HG03103 (cell line): Measurements from ENCODE around the gene RAB42.
"Not testable (repeated sequence)": the region's sequence is repeated elsewhere in the genome, so short reads cannot be mapped to it uniquely, and the experiment has no call there.

Source experiments
- ATAC-seq: cut with Tn5 transposase; IDR thresholded peaks from one replicate; pipeline ENCODE4 v1.9.1; 2021; ENCODE audit warnings: low read depth; ENCODE audit not compliant: unreplicated experiment

Gene RAB42, protein sequence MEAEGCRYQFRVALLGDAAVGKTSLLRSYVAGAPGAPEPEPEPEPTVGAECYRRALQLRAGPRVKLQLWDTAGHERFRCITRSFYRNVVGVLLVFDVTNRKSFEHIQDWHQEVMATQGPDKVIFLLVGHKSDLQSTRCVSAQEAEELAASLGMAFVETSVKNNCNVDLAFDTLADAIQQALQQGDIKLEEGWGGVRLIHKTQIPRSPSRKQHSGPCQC

DNA sequence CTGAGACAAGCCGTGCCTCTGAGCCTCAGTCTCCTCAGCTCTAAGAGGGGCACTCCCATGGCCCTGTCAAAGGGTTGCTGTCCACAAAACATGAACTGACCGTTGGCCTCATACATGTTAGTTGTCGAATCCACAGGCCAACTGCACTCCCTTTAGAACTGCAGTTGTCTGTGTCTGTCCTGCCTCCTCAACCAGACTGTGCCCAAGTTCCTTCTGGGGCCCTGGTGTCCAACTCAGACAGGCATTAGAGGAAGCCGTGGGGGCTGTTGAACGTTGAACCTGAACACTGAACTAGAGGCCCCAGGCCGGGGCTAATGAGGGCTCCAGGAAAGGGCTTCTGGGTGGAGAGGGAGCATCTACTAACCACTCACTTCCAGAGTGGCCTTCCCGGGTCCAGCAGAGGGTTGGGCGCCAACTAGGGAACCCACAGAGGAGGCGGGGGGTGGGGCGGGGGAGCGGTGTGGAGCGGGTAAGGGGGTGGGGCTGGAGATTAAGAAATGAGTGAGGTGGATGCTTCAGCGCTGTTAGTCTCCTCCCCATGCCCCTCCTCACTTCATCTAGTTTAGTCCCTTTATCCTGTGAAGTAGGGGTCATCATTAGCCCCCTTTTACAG is at the start of gene RAB42:
RAB42 (plus strand) TSS at position 558 of the 613 bp plus-strand sequence. CDS start 247 bp downstream, outside the sequence.
- no peak for ATAC-seq

DNA sequence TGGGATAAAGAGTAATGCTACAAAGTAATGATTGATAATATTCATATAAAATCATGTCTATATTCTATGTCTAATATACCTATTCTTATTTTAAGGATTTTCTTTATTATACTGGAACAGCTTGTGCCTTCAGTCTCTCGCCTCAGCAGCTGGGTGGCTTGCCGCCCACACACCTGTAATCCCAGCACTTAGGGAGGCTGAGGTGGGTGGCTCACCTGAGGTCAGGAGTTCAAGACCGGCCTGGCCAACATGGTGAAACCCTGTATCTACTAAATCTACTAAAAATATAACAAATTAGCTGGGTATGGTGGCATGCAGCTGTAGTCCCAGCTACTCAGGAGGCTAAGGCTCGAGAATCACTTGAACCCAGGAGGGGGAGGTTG is 46.8 kb upstream of the RAB42 start:
- ATAC-seq: no peak

DNA sequence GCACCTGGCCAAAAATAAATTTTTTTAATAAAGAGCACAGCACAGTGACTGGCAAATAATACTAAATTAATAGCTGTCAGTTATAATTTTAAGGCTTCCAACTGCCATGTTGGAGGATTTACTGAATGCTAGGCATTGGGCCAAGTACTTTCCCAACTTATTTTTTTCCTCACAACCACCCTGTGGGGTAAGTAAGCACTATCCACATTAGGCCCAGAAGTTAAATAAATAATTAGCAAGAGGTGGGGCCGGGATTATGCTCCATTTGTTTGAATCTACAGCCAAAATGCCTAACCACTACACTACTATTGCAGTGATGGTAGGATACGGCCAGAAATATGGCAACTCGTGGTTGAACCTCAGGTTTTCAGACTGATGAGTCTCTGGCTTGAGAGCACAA is 43.7 kb upstream of the RAB42 start:
- no peak for ATAC-seq

DNA sequence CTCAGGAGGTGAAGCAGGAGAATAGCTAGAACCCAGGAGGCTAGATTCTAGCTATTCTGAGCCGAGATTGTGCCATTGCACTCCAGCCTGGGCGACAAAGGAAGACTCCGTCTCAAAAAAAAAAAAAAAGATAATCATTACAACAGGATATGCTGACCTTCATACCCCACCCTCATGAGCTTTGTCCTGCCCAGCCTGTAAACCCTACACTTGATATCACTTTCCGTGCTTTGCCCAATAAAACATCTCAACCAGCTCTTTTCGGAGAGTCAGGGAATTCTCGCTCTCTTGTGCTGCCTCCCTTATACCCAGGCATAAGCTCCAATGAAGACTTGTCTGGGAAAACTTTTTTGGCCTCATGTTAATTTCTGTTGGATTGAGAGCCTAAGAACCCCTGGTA is 40.7 kb upstream of the RAB42 start:
- no peak for ATAC-seq

DNA sequence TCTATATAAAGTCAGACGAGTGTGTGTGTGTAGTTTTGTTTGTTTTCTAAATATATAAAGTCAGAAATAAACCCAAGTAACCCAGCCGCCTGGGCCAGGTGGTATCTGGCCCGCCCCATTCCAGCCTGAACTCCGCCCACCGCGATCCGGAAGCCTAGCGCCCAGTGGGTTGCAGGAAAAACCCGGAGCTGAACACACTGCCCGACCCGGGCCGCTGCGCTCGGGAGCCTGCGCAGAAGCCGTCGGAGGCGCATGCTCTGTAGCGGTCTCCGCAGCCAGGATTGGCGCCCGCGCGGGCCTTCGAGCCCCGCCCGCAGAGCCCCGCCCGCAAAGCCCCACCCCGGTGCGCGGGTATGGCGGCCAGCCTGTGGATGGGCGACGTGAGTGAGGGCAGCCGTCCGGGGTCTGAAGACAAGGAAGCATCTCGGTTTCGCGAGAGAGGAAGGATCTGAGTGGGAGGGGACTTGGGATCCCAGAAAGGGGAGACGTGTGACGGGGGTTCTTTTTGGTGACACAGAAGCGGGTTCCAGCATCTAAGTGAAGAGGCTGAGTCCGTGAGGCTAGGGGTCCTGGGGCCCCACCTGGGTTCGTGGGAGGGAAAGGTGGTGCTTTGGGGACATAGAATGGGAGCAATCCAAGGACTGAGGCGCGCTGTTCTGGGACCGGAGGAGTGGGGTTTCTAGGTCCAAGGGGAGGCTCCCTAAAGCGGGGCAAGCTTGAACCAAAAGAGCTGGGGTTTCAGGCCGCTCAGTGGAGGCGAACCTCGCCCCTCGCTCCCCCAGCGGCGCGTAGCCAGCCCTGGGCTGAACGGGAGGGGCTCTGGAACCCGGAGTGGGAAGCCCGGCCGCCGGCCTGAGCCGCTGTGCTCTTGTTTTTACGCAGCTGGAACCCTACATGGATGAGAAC is 39.1 kb upstream of the RAB42 start, which contains the start of gene TRNAU1AP:
TRNAU1AP (plus strand) TSS at position 328 of the 906 bp plus-strand sequence; CDS start at position 354, 26 bp downstream.
- peak; percentile 88 for ATAC-seq

DNA sequence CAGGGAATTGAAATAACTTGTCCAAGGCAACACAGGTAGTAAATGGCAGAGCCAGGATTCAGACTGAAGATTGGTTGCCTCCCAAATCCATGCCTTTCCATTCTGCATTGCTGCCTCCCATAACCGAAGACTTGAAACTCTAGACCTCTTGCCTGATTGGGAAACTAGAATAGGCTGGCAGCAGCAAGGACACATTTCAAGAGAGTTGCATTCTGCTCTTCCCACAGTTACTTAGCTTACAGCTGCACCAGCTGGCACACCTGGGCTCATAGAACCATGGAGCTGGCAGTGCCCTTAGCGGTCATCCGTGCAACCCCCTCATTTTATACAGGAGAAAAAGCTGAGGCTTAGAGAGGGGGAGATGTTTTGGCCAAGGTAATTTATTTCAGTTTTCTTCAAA is 31.2 kb upstream of the RAB42 start:
- ATAC-seq: no peak

DNA sequence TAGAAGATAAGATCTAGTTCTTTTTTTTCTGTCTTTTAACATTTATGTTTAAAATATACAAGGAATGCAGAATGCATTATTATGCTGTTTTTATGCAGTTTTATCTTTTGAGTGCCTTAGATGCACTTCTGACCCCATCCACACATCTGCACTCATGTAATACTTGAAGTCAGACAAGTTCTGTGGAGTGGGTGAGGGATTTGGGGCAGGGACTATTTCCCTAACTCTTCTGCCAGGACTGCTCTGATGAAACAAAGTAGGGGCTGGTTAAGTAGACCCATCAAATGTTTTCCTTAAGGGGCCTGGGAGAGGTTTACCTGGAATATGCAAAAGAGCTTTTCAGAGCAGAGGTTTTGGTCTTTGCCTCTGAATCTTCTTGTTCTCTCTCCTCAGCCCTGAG is 27.8 kb upstream of the RAB42 start:
- no peak for ATAC-seq

DNA sequence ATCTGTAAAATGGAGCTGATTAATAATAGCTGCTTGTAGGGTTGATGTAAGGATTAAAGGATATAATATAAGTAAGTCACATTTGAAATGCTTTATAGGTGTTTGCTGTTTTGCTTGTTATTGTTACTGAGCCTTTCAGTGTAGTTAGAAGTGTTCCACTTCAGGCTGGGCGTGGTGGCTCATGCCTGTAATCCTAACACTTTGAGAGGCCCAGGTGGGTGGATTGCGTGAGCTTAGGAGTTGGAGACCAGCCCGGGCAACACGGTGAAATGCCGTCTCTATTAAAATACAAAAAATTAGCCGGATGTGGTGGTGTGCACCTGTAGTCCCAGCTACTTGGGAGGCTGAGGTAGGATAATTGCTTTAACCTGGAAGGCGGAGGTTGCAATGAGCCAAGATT is 27.0 kb upstream of the RAB42 start:
- ATAC-seq: no peak

DNA sequence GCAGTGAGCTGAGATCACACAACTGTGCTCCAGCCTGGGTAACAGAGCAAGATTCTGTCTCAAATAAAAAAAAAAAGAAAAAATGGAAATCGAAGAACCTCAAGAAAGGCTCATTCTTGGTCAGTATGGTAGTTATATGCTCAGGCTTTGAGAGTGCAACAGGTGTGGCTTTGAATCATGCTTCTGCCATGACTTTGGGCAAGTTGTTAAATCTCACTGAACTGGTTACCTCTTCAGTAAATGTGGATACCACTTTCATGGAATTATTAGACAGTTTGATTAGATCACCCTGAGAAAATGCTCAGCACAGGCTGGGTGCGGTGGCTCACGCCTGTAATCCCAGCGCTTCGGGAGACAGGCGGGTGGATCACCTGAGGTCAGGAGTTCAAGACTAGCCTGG is 26.3 kb upstream of the RAB42 start:
- ATAC-seq: no peak

DNA sequence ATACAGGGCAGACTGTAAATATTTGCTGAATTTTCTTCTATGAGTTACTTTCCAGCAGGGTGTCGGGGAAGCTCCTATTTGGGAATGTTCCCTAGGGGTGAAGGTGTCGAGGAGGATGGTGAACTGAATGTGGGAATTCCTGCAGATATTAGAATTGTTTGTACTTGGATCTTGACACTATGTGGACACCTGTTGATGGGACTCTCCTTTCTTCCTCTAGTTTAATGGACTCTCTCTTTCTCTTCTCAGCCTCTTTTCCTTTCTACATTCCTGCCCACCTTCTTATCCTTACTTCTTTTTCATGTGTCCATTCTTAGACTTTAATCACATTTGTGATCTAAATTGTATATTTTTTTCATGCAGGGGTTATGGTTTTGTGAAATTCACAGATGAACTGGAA is 25.1 kb upstream of the RAB42 start:
- ATAC-seq: no peak

DNA sequence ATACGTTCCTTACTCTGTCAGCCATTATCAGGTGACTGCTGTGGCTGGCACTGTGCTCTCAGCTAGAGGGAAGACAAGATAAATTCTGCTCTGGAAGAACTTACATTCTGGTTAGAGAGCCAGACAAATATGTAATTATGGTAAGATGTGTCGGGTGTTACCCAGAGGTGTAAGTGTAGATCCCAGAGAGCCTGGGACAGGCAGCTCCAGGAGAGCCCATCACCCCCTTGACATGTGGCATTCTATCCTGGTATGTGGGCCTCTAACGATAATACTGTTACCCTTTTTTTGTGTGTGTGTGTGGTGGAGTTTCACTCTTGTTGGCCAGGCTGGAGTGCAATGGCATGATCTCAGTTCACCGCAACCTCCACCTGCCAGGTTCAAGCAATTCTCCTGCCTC is 20.2 kb upstream of the RAB42 start:
- ATAC-seq: no peak

DNA sequence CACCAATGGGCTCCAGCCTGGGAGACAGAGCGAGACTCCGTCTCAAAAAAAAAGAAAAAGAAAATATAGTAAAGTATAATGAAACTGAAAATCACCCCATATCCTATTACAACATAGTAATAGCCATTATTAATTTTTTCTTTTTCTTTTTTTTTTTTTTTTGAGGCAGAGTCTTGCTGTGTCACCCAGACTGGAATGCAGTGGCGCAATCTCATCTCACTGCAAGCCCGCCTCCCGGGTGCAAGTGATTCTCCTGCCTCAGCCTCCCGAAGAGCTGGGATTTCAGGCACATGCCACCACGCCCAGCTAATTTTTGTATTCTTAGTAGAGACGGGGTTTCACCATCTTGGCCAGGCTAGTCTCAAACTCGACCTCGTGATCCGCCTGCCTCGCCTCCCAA is 19.2 kb upstream of the RAB42 start:
- ATAC-seq: not testable (repeated sequence)

DNA sequence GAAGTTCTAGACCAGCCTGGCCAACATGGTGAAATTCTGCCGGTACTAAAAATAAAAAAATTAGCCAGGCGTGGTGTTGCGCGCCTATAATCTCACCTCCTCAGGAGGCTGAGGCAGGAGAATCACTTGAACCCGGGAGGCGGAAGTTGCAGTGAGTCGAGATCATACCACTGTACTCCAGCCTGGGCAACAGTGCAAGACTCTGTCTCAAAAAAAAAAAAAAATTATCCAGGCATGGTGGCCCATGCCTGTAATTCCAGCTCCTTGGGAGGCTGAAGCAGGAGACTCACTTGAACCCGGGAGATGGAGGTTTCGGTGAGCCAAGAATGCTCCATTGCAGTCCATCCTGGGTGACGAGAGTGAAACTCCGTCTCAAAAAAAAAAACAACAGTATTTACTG is 18.5 kb upstream of the RAB42 start:
- no peak for ATAC-seq

DNA sequence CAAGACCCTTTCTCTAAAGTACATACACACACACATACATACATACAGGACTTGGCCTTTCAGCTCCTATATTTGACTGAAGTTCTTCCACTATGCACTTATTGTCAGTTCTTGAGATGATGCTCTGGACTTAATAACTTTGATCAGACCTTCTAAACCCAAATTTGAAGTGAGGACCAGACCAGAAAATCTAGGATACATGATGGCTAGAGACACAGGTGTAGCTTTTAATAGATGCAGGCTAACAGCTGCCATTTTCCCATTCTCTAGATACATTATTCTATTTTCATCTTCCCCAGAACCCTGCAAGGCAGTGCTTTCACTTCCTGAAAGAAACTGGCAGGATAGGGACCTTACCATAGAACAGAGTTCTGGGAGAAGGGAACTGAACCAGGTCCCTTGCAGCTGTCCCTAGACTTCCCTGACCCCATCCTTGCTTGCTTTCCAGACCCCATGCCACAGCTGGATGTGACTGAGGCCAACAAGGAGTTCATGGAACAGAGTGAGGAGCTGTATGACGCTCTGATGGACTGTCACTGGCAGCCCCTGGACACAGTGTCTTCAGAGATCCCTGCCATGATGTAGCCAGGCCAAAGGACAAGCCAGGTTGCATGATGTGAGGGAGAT is 14.9 kb upstream of the RAB42 start:
- no peak for ATAC-seq

DNA sequence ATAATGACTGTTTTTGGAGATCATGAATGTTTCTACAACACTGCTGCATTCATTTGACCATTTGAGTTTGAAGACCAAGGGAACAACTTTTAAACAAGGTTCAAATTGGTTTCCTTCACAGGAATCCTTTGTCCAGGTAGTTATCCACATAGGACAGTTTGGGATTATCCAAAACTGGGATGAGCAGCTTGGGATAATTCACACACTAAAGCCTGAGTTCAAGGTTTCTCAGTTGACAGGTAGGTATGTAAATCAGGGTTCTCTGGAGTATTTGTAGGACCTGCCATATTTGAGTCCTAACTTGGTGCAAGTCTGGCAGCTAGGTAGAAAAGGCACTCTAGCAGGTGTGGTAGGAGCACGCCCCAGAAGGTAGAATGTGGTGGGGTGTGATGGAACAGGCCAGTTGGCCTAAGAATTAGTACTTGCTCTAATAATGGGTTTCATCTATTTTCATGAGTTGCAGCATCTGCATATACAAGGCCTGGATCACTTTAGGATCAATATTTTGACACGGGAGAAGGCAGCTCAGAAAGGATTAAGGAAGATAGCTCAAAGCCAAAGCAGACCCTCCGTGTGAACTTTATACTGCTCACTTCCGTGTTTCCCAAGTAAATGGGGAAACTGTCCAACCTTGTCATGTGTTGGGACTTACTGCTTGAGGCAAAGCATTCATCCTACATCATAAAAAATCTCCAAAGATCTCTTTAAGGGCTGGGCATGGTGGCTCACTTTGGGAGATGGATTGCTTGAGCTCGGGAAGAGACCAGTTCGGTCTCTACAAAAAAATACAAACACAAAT is 14.1 kb upstream of the RAB42 start:
- no peak for ATAC-seq

DNA sequence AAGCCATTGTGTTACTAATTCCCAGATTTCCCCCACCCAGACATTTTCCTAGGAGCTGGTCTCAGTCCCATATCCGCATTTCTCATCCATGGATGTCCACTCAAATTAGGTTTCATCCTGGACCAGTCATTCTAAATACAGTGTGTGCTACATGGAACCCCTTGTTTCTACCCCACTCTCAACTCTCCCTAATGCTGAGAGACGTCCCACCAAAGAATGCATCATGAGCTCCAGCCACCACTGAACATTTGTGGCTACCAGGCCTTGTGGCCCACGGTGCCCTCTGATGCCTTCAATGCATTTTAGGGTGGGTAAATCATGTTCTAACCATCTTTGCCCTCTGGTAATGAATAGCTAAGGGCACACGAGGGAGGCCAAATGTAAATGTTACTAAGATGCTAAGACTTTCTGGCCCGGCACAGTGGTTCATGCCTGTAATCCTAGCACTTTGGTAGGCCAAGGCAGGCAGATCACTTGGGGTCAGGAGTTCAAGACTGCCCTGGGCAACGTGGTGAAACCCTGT is 13.3 kb upstream of the RAB42 start:
- ATAC-seq: no peak

DNA sequence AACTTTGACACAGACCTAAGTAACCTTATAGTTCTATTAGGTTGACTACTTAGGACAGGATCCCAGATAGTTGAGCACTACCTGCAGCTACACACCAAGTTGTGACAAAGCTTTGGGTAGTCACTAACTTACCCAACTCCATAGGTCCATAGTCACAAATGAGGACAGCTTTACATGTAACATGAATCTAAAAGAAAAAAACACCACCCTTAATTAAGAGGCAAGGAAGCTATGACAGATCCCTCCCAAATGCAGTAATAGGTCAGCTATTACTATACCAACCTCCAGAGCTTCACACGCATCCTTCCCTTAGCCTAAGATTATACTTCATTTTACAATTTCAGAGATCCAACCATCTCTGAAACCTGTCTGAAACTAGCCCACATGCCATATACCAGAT is 12.7 kb upstream of the RAB42 start:
- no peak for ATAC-seq

DNA sequence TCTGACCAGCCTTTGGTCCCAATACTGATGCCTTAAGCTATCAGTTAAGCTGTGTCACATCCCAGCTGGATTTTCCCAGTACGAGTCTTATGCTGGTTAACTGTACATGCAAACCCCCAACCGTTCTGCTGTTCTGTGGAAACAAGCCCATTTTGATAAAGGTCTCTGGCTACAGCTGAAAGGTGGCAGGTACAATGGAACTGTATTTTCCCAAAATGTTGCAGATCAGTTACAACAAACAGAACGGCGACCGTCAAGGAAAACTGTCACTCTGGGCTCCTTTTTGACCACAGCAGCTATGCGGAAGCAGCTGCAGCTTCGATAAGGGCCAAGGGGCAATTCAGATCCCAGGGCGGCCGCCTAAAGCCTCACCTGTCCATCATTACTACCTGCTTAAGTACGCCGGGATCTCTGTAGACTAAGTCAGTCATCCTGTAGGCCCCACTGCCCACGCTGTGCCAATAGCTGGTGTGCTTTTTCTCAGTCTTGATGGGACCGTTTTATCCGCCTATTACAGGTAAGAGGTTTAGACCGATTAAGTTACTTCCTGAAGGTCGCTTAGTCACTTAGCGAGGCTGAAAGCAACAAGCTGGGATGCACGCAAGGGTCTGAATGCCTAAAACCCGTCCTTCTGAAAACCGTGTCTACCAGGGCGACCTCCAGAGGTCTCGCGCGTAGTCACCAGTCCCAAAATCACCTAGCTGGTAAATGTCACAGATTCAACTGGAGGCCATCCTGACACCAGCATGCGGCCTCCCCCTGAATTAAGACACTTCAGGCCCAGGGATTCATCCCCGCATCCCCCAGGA is 11.1 kb upstream of the RAB42 start:
- no peak for ATAC-seq

DNA sequence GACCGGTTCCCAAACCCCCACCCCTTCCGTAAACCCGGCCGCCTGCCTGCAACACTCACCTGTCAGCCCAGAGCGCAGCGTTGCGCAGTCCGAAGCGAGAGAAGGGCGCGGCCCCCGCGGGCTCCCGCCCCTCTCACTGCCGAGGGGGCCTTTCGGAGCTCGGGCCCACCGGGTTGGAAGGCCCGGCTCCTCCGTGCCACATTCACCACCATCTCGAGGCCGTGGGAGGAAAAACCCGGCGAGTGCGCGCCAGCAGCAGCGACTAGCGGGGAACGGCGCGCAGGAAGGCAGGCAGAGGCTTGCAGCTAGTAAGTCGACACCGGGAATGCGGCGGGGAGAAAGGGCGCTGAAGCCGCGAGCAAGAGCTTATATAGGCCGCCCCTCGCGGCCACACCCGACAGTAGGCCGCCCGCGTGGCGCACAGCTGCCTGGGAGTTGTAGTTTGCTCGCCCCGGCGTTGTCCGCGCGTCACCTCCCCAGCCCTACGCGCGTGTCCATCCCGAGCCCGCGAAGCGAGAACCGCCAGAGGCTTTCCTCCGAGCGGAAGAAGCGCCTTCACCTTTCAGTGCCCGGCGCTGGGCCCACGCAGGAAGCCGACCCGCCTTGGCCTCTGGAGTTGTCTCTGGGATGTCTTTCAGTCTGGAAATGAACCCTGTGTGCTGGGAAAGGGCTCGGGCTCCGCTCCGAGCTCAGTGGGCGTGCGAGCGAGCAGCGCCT is 10.4 kb upstream of the RAB42 start:
- peak; percentile 64 for ATAC-seq
